ENCODE results near the gene HSD11B1.
A peak's percentile ranks its signal among the peaks of the same experiment; 100 is the strongest.

The HSD11B1 gene

DNA sequence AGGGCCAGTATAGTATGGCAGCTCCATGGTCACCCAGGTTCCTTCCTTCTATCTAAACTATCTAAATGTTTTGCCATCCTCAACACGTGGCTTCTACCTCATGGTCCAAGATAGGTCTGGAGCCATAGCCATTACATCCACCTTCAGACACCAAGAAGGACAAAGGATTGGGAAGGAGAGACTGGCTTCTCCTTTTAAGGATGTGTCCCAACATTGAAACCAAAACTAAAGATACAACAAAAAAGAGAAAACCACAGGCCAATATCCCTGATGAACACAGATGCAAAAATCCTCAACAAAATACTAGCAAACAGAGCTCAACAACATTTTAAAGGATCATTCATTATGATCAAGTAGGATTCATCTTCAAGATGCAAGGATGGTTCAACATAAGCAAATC lies 24.8 kb downstream of the HSD11B1 start:
- DNase-seq: no peak

DNA sequence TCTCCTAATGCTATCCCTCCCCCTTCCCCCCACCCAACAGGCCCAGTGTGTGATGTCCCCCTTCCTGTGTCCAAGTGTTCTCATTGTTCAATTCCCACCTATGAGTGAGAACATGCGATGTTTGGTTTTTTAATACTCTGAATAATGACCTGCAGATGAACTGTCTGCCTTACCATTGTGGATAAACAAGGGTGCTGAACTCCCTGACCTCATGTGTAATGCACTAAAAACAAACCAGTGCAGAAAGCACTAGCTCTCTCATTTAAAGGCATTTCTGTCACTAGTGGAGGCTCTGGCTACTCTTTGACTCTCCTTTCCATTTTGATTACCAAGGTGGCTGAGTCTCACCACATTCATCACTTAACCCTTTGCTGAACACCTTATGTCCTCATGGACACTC lies 28.1 kb downstream of the HSD11B1 start:
- DNase-seq: no peak

GRCh38 chr1:209733409-209734192 lies 29.0 kb downstream of the HSD11B1 start:
- no peak for DNase-seq

DNA sequence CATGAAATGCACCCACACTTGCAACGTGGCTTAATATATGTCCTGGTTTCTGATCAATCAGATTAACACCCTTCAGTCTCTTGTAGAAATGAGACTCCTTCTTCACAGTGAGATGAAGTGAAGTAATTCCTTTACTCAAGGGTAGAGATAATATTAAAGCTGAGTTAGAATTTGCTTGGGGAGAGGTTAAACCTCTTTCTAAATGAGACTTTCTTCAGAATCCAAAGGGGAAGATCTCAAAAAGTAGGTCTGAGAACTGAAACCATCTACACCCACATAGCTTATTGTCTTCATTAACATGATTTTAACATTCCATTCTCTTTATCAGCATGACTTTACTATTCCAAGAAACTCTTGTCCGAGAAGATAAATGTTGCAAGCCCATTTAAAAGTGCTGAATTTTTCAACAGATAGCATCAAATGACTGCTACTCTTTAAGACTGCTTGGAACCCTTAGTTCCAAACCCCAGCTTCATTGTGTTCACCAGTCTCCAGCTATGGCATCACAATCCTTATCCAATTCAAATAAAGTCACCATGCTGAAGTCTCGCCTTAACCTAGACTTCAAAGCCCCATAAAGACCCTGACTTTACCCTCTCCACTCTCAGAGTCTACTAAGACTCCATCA lies 32.0 kb downstream of the HSD11B1 start:
- no peak for DNase-seq

GRCh38 chr1:209737118-209737505 lies 32.5 kb downstream of the HSD11B1 start:
- no peak for DNase-seq

GRCh38 chr1:209738270-209738669 lies 33.6 kb downstream of the HSD11B1 start:
- DNase-seq: no peak

DNA sequence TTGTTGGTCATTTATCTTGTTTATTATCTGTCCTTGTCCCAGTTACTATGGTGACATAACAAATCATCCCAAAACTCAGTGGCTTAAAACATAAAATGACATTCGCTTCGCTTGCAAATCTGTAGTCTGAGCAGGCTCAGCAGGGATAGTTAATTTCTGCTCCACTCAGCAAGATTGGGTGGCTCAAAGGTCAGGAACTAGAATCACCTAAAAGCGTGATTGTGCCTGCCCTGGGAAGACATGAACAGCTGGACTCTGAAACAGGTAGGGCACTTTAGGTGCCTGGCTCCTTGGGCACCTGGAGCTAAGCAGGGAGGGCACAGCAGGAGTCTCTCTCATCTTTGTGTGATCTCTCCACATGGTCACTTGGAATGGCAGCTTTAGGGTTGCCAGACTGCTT lies 36.5 kb downstream of the HSD11B1 start:
- no peak for DNase-seq

DNA sequence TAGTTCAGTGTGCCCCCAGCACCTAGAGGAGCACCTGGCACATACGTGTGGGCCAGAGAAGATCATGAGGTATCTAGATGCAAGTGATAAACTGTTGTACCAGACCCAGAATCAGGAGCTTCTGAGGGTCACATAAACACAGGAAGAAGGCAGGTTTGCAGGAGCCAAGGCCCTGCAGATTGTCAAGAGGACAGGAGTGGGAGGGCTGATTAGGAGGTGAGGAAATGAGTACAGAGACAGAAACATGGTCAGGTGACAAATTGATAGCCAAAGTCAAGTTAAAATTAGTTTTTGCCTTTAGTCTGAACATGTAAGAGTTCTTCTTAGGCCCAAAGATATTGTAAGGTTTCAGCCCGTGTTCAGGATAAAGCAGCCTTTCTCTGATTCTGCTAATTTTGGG lies 37.2 kb downstream of the HSD11B1 start:
- DNase-seq: no peak

DNA sequence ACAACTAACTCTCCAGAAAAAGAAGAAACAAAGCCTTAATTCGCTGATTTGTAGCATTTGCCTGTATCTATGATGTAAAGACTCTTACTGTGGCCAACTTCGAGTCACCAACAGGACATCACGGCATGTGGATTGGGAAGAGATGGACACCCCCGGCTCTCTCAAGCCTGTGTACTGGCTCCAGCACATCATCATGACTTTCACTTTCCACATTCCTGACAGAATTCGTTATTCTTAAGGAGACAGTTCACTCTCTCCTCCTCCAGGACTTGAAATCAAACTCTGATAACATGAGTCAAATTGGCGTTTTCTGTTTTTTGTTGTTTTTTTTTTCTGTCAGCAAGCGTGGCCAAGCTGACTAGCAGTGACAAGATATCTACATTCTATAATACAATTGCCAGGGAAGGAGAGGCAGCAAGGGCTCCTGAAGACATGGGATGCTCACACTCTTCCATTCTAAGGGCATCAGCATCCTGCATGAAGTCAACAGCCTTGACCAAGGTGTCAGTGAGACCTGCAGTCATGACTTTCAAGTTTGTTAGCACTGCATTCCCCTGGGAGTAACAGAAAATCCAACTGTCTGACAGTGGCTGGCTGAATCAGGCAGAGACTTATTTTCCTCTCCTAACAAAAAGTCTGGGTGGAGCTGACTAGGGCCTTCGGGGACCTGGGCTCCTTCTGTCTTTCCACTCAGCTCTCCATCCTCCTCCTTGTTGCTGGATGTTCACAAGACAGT lies 37.9 kb downstream of the HSD11B1 start:
- no peak for DNase-seq

DNA sequence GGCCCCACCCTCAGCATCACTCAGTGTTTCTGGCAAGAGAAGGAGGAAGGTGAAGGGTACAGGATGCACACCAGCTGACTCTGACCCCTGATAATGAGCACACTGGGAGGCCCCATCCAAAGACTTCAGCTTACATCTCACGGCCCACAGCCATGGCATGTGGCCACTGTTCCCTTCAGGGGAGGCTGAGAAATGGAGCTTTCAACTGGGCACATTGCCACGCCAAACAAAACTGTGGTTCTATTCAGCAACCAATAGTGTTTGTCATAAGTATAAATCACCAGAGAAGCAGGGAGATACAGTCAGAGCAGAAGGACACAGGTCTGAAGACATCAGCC lies 38.5 kb downstream of the HSD11B1 start:
- DNase-seq: peak; percentile 43

DNA sequence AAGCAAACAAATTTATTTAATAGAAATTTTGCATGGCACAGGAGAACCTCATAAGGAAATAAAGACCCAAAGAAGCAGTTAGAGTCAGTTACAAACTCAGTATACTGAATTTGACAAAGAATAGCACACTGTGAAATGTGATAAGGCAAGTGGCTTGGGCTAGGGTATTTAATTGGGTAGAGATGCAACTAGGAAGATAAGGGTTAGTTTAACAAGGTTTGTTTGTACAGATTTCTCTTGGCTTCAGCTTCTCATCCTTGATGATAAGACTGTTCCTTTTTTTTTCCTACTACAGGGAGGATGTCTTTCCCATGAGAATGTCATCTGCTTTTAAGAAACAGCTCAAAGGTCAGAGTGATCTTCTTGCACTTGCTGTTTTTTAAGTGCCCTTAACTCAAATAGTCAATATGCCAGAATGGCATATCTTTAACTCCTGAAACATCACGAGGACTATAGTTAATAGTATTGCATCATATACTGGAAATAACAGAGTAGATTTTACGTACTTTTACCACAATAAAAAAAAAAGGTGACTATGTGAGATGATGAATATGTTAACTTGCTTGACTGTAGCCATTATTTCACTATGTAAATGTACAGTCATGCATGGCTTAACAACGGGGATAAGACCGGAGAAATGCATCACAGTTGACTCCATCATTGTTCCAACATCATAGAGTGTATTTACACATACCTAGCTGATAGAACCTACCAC lies 42.0 kb downstream of the HSD11B1 start:
- no peak for DNase-seq

- DNase-seq: no peak
Measured at GRCh38 chr1:209747580-209748262, 43.1 kb downstream of the HSD11B1 start.

- DNase-seq: no peak
Measured at GRCh38 chr1:209748620-209749019, 44.0 kb downstream of the HSD11B1 start.

DNA sequence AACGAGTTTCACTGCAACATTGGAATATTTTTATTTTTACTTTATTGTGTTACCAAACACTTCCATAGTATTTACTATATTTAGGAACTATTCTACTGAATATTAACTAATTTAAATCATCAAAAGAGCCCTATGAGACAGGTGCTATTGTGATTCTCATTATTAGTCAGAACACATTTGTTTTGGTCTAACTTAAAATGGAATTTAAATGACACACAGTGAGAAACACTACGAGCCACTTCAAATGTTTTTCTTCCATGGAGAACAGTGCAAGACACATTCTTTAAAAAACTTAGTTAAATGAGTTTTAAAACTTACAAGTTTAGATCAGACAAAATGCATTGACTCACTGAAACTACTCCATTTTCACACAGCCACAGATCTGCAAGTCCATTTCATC lies 44.6 kb downstream of the HSD11B1 start:
- DNase-seq: no peak

GRCh38 chr1:209749670-209750323 lies 45.2 kb downstream of the HSD11B1 start:
- DNase-seq: no peak

GRCh38 chr1:209751627-209752231 lies 47.1 kb downstream of the HSD11B1 start:
- DNase-seq: no peak

DNA sequence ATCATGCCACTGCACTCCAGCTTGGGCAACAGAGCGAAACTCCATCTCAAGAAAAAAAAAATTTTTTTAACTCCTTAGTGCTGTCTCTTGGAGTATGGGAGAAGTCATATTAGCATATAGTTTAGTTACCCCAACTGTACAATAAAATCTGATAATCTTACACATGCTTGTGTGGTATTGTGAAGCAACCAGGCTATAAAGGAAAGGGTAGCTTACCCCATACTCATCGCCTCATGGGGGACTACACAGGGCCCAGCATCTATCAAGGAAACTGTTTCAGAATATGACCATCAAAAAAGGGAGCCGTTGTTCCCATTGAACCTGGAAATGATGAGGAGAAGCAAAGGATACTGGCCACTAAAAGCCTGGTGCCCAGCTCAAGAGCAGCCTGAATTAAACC lies 48.2 kb downstream of the HSD11B1 start:
- no peak for DNase-seq

GRCh38 chr1:209755256-209755655 lies 50.6 kb downstream of the HSD11B1 start:
- no peak for DNase-seq

- no peak for DNase-seq
Measured at GRCh38 chr1:209755926-209756614, 51.4 kb downstream of the HSD11B1 start, which contains the start of gene TRAF3IP3. Gene TRAF3IP3, plus strand, starts transcription at chr1:209756053. Its CDS starts 3,987 bp downstream, at chr1:209760040.

DNA sequence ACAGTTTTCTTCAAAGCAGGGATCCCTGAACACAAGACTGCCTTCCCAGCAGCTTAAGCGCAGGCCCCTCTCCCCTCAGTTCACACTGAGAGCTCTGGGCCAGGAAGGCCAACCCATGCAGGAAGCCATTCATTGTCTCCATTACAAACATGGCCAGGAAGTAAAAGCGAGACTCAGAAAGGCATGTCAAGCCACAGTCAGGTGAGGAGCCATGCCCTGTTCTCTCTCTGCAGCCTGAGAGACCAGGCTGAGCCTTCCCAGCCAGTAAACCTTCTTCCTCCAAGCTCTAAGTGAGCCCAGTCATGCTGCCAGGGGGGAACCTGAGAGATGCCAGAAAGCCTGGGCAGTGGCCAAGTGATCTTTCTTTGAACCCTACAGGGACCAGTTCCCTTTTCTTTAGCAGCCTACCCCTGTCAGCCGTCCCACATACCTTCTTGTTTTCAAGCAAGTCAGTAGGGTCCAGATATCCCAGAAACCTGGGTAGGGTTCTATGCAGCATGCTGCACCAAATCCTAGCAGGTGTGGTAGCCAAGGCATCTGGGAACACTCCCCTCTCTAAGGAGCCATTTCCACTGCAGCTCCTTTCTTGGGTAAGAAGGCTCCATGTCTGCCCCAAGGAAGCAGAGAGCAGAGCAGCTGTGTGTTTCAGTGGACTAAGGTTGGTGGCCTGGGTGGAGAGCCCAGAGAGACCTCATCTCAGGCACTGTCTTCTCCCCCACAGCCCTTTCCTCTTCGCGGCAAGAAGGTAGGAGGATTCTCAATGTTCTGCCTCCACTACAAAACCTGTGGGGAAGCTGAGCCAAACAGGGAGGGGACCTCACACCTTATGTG lies 52.2 kb downstream of the HSD11B1 start:
- DNase-seq: no peak

Measured in NCI-H1092 (cell line).